GM18858 (cell line): Measurements from ENCODE around the gene GCSH.

Experiments used
- ATAC-seq: cut with Tn5 transposase; IDR thresholded peaks from one replicate; pipeline ENCODE4 v1.9.1; 2021; ENCODE audit not compliant: unreplicated experiment

Gene GCSH

DNA sequence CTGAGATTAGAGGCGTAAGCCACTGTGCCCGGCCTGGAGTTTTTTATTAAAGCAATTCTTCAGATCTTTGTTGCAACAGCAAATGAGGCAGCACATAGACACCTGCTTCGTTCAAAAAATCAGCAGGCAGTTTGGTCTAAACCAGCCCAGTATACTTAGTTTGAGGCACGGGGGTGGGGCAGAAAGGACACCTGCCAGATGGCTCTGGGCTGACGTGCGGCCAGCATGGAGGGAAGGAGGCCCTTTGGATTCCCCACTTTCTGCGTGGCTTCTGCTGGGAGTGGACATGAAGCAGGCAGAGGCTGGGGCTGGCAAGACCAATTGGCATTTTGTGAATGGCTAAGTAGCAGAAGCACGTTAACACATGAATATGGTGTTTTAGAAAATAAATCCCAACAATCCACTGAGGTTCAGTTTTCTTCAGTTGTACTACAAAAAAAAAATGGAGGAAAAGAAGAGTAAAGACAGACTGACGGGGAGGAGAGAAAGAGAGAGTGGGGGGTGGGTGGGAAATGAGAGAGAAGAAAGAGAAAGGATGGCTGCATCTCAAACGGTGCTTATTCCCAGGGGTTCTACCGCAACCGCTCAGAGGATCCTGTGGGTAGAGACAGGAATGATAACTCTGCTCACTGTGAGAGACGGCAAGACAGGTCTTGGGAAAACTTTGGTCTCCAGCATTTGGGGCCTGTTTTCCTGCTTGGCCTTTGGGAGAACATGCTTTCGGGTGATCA, 35.5 kb downstream of the GCSH start:
- no peak for ATAC-seq

DNA sequence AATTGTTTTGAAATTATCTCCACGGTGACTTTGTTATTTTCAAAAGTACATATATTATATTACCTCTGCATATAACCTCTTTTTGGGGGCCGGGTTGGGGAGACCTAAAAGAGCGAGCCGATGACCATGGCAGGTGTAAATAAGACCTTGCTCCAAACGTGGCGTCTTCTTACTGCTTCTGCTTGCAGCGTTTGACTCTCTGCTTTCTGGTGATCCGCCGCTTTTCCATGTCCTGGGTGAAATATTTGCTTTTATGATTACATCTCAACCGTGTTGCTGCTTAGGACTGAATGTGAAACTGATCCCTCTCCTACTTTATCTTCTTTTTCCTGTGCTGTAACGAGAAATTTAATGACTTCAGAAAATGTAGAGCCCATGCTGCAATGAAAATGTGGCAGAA, 42.4 kb downstream of the GCSH start:
- ATAC-seq: no peak

DNA sequence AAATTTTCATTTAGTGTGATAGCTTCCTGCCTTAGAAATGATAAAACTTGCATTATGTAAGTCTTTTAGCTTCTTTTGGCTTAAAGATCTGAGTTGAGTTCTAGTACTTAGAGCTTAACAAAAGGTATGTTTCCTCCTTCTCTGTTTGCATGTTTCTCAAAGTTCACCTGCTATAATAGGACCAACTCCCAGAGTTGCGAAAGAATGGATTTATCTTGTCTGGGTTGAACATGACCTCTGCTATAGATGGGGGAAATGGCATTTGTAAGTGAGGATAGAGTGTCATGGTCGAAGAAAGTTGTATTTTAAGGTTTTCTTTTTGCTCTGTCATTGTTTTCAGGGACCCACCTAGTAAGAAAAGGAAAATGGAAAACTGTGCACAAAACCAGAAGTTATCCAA, 53.4 kb downstream of the GCSH start:
- ATAC-seq: no peak

- no peak for ATAC-seq
Measured at GRCh38 chr16:81041696-81042095, 54.5 kb downstream of the GCSH start.

- no peak for ATAC-seq
Measured at GRCh38 chr16:81040842-81041241, 55.4 kb downstream of the GCSH start.

GRCh38 chr16:81040131-81040530, 56.1 kb downstream of the GCSH start:
- no peak for ATAC-seq

- ATAC-seq: no peak
Measured at GRCh38 chr16:81036751-81037350, 59.3 kb downstream of the GCSH start.

GRCh38 chr16:81035975-81036750, 60.0 kb downstream of the GCSH start:
- ATAC-seq: peak; percentile 42

- peak; percentile 83 for ATAC-seq
Measured at GRCh38 chr16:81035398-81035974, 60.7 kb downstream of the GCSH start, which contains the start of gene ATMIN. TSS of gene ATMIN (plus strand) at chr16:81035842. CDS start at chr16:81035871, 29 bp downstream.
